Erythroblast (primary cell): Measurements from ENCODE around the gene IP6K1.
"Not testable (repeated sequence)": the region's sequence is repeated elsewhere in the genome, so short reads cannot be mapped to it uniquely, and the experiment has no call there.

Experiments used
- GATA1 ChIP-seq: IDR thresholded peaks from 2 replicates; pipeline ENCODE4 v1.6.1; 2011; ENCODE audit warnings: low read depth, mild to moderate bottlenecking, control low read depth, low read length, moderate library complexity
- POLR2A ChIP-seq: IDR thresholded peaks from 2 replicates; pipeline ENCODE4 v1.6.1; 2011; ENCODE audit warnings: mild to moderate bottlenecking, low read length

GRCh38 chr3:49687424-49687795 is 98.9 kb downstream of the IP6K1 start:
- not testable (repeated sequence) for TF ChIP-seq POLR2A, GATA1
